ENCODE data around the gene STXBP5L.
"Not testable (repeated sequence)": the region's sequence is repeated elsewhere in the genome, so short reads cannot be mapped to it uniquely, and the experiment has no call there.

STXBP5L gene

GRCh38 chr3:121436074-121436473 lies 528.1 kb downstream of the STXBP5L start:
- TF ChIP-seq CTCF (IDR thresholded peaks at IDR 0.05; ENCODE audit: extremely low read depth, missing control alignments): no peak
- DNase-seq (ENCODE audit: low spot score): no peak

GRCh38 chr3:121436641-121437040 lies 528.6 kb downstream of the STXBP5L start:
- no peak for DNase-seq (ENCODE audit: low spot score)
- TF ChIP-seq CTCF (IDR thresholded peaks at IDR 0.05; ENCODE audit: extremely low read depth, missing control alignments): no peak

GRCh38 chr3:121443456-121443855 lies 535.5 kb downstream of the STXBP5L start:
- no peak for TF ChIP-seq CTCF (IDR thresholded peaks at IDR 0.05; ENCODE audit: extremely low read depth, missing control alignments)
- DNase-seq (ENCODE audit: low spot score): no peak

GRCh38 chr3:121451752-121452151 lies 543.7 kb downstream of the STXBP5L start:
- not testable (repeated sequence) for DNase-seq (ENCODE audit: low spot score)

GRCh38 chr3:121462565-121462964 lies 554.6 kb downstream of the STXBP5L start:
- TF ChIP-seq CTCF (IDR thresholded peaks at IDR 0.05; ENCODE audit: extremely low read depth, missing control alignments): no peak
- DNase-seq (ENCODE audit: low spot score): no peak

- no peak for TF ChIP-seq CTCF (IDR thresholded peaks at IDR 0.05; ENCODE audit: extremely low read depth, missing control alignments)
- no peak for DNase-seq (ENCODE audit: low spot score)
Observed at GRCh38 chr3:121463745-121464144, 555.7 kb downstream of the STXBP5L start.

- DNase-seq (ENCODE audit: low spot score): no peak
- TF ChIP-seq CTCF (IDR thresholded peaks at IDR 0.05; ENCODE audit: extremely low read depth, missing control alignments): no peak
Observed at GRCh38 chr3:121467085-121467484, 559.1 kb downstream of the STXBP5L start.

GRCh38 chr3:121473001-121473400 lies 565.0 kb downstream of the STXBP5L start:
- no peak for TF ChIP-seq CTCF (IDR thresholded peaks at IDR 0.05; ENCODE audit: extremely low read depth, missing control alignments)
- no peak for DNase-seq (ENCODE audit: low spot score)
